Hepatic stellate cell (primary cell): ENCODE results near the gene REV3L.
"Not testable (repeated sequence)": the region's sequence is repeated elsewhere in the genome, so short reads cannot be mapped to it uniquely, and the experiment has no call there.

ENCODE experiments used
- DNase-seq: peaks from one replicate; pipeline ENCODE4 v3.0.0; 2011; ENCODE audit warnings: low spot score

Gene REV3L

GRCh38 chr6:111260570-111261298, 222.3 kb downstream of the REV3L start:
- no peak for DNase-seq

GRCh38 chr6:111259089-111259831, 223.8 kb downstream of the REV3L start:
- DNase-seq, result peak; percentile 96

DNA sequence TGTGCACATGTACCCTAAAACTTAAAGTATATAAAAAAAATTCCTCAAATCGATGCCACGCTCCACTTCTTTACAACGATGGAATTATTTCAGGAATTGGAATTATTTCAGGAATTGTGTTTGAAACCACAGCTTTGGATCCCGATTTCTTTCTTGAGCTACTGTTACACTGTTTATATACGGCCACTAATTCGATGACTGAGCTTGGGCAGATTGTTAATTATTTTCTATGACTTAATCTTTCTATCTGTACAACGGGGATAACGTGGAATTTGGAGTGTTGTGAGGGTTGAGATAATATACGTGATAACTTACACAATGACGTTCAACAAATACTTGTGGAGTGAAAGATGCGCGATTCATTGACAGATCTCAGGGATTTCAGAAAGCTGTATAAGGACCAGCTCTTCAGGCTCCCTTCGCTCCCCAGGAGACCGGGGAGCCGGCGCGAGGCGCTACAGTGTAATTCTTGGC, 224.4 kb downstream of the REV3L start:
- peak; percentile 50 for DNase-seq

- no peak for DNase-seq
These were observed 225.0 kb downstream of the REV3L start for GRCh38 chr6:111258010-111258409.

DNA sequence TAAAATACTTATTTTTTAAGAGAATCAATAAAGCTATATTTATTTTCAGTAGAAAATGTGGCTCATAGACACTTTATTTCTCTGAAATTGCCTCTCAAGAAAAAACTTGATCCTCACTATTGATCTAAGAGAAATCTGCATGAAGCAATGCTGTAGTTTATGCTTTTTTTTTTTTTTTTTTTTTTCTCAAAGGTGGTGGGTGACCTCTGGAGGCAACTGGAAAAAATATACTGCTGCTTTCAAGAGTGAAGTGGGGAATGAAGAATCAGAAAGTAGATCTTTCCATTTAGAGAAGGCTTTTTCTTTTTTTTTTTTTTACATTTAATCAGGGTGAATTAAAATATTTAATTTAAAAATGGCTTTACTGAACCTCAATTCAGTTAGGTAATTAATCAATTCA, 226.4 kb downstream of the REV3L start:
- DNase-seq, result no peak

GRCh38 chr6:111255838-111256237, 227.2 kb downstream of the REV3L start:
- not testable (repeated sequence) for DNase-seq

DNA sequence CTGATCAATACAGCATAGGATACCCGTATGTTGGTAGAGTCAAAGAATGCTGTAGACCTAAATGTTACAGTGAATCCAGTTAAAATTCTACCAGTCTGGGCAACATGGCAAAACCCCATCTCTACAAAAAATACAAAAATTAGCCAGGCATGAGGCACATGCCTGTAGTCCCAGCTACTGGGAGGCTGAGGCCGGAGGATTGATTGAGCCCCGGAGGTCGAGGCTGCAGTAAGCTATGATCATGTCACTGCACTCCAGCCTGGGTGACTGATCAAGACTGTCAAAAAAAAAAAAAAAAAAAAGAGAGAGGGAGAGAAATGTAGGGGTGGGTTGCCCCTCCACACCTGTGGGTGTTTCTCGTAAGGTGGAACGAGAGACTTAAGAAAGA, 228.2 kb downstream of the REV3L start:
- no peak for DNase-seq

- DNase-seq, result no peak
These were observed 228.8 kb downstream of the REV3L start for GRCh38 chr6:111254004-111254778.

- no peak for DNase-seq
These were observed 230.3 kb downstream of the REV3L start for GRCh38 chr6:111252726-111253125.

- no peak for DNase-seq
These were observed 232.1 kb downstream of the REV3L start for GRCh38 chr6:111250791-111251354.
